Umbilical cord (tissue), 2 donors: Measurements from ENCODE around the gene TACR2. TPM values are rescaled to one million over a fixed set of nuclear protein-coding genes. Genes with fewer than 3 reads are reported as not detected.

Experiments
- DNase-seq: peaks from one replicate; pipeline ENCODE4 v3.0.0-alpha.2; 2015; ENCODE audit warnings: low spot score
- total RNA-seq: library from RNA; depleted of rRNA; stranded (reverse); fragments of >200 nt; gene quantifications from one replicate; pipeline ENCODE4 v1.2.3, GENCODE V29; 2014; ENCODE audit warnings: low replicate concordance; ENCODE audit not compliant: insufficient read depth

TACR2 gene
- total RNA-seq: 7.9 TPM

DNA sequence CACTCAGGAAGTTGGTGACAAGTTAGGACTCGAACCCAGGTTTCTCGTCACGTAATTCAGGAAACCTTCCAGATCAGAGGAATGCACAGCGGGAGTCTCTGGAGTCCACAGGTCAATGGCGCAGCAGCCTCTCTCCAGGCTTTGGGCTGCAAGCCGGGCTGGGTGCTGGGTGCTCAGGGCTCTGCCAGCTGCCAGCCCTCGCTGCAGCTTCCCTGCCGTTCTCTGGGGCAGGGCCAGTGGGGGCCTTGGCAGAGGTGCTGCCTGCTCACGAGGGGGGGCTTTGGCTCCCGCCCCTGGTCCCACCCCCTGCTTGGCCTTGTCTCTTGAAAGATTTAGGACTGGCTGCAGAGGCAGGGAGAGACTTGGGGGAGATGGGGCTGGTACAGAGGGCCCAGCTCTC is at the start of gene TACR2:
TSS of gene TACR2 (minus strand) at position 224 of the 400 bp plus-strand sequence. CDS start 595 bp downstream, outside the sequence.
- DNase-seq: no peak

DNA sequence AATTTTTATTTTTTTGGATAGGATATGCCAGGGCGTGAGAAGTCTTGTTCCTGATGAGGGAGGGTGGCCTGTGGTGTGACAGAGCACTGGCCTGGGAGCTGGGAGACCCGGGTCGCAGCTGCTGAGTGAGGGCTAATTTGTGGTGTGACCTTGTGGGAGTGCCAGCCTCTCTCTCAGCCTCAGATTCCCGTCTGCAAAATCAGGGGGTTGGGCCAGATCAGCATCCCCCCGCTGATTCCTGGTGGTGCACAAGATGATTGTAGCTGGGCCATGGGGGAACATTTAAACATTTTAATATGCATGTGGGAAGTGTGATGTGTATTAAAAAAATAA is 49.4 kb upstream of the TACR2 start:
- DNase-seq: no peak

DNA sequence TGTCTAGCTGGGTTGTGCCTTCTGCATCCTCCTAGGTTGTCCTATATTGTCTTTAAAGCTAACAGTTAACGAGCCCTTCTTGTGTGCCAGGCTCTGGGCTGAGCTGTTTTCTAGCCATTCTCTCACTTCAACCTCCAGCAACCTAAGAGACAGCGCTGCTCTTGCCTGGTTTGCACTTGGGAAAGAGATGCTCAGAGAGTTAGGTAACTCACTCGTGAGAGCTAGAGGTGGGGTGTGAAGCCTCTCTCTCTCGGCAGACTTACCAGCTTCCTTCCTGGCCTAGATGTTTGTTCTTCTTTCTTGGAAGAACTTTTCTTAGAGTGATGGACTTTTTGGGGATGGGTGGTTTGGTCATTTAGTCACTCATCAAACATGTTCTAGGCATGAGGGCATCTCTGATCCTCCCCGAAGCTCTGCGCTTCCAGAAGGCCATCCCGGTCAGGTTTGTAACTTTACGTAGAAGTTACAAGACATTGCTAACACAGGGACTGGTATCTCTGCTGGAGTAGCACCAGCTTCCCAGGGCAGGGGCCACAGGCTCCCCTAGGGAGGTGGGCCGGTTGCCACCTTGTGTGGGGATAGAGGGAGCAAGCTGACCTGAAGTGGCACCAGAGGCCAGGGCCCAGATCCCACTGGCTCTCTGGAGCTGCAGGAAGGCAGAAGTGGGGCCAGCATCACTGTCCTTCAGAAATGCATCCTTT is 48.9 kb upstream of the TACR2 start:
- no peak for DNase-seq

DNA sequence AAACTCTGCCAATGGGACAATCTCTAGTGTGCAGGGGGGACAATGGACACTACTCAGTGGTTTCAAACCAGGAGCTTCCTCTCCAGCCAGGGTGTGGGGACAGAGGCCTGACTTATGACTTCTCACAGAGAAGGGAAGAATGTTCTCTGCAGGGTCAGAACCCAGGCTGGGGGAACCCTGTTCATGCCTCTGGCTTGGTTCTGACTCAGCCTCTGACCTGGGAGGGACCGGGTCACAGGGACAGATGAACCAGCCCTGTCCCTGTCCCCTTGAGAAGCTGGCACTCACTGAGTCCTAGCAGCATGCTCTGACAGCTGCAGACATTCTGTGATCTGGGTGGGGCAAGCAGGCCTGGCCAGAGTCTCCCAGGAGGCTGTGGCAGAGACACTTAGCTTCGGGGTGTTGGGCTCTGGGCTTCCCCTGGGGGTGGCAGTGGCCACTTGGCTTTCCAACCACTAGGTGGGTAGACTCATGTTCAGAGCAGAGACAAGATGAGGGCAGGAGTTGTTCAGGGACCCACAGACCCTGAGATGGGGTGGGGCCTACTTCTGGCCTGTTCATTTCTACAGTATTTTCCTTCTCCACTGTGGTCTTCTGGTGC is 48.2 kb upstream of the TACR2 start:
- DNase-seq: no peak

DNA sequence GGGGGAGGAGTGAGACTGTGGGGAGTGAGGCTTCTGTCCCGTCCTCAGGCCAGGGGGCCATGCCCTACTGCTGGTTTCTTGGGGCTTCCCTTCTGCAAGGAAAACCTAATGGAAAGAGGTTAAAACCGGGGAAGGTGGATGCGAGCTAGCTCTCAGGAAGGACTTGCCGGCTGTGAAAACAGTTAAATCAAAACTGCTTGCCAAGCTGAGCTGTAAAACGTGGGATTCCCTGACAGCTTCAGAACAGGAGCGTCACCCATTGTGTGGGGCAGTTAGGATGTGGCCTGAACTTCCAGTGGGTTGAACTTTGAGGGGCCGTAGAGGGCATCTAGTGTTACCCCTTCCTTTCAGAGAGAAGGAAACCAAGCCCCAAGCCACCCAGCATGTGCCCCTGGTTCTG is 47.7 kb upstream of the TACR2 start:
- DNase-seq: no peak

DNA sequence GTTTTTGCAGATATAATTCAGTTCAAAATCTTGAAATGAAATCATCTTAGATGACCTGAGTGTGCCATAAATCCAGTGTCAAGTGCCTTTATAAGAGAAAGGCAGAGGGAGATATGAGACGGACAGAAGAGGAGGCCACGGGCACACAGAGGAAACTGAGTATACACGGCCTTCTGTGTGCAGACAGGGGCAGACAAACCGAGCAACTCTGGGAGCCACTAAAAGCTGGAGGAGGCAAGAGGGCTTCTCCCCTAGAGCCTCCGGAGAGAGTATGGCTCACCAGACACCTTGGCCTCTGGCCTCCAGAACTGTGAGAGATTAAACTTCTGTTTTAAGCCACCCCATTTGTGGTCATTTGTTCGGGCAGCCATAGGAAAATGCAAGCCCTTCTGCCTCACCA is 47.2 kb upstream of the TACR2 start:
- DNase-seq: no peak

DNA sequence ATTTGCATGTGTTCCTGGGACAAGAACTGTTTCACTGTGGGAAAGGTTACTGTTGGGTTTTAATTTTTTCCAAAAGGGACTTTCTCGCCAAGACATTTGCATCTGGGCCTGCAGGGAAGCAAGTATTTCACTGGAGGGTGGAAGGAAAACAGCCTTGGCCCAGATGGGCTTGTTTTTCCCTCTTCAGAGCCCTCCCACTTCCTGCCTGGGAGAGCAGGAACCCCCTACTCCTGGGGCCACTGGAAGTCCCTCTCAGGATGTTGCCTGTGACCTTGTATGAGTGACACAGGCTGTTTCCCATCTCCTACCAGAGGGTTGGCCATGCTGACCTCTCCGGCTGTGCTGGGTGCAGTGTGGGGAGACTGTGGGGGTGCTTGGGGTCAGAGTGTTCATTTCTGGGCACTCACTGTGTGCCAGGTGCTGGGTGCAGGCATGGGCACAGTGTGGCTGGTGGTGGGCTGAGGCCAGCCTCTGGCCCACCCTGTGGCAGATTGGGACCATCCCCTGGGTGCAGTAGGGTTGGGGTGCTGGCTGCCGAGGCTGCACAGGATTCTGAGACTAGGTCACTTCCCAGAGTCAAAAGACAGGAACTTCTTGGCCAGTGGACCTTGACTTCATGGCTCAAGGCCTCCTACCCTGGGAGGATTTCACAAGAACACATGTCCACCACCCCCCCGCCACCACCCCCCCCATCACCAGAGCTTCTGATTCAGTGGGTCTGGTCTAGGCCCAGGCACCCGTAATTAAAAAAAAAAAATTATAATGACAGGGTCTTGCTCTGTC is 44.7 kb upstream of the TACR2 start:
- no peak for DNase-seq

DNA sequence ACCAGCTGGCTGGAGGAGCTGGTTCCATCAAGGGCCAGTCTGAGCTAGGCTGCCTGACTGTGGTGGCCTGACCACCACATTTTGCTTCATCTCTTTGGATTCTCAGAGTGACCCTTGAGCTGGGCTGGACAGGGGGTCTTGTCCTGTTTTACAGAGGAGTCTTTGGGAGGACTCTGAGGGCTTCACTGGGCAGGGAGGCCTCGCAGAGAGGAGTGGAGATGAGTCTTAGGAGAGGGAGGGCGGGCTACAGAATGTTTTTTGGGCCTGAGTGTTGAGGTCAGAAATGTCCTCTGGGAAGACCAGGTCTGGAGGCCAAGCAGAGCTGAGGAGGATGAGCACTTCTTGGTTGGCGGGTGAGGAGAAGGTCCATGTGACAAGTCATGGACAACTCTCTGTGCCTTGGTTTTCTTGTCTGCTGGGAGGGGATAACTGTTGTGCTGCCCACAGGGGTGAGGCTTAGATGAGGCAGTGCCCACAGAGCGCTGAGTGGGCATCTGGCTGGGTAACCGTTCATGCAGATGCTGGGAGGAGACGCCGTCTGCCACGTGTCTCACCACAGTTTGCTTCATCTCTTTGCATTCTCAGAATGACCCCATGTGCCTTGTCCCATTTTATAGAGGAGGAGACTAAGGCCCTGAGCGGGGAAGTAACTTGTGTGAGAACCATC is 44.0 kb upstream of the TACR2 start:
- DNase-seq: no peak

DNA sequence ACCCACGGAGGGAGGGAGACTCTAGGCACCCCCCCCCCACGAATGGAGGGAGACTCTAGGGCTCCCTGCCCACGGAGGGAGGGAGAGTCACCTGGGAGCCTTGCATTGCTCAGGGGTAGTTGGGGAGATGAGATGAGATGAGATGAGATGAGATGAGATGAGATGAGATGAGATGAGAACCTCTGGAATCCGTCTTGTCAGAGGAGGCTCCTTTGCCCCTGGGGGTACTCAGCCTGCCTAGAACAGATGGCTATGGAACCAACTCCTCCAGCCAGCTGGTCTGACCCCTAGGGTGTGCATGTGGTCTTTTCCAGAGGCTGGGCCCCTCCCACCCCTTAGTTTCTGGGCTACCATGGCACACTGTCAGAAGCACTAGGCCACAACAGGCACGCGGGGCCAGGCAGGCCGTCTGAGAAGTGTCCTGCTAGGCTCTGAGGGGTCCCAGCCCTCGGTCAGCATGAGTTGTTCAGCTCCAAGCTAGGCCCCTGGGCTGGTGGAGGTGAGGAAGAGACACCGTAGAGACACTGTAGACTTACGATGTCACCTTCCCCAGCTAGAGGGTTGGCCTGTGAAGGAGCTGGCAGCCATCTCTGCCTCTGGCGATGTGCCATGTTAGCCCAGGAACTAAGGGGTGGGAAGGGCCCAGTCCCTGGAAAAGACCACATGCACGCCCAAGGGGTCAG is 43.3 kb upstream of the TACR2 start:
- DNase-seq: no peak

DNA sequence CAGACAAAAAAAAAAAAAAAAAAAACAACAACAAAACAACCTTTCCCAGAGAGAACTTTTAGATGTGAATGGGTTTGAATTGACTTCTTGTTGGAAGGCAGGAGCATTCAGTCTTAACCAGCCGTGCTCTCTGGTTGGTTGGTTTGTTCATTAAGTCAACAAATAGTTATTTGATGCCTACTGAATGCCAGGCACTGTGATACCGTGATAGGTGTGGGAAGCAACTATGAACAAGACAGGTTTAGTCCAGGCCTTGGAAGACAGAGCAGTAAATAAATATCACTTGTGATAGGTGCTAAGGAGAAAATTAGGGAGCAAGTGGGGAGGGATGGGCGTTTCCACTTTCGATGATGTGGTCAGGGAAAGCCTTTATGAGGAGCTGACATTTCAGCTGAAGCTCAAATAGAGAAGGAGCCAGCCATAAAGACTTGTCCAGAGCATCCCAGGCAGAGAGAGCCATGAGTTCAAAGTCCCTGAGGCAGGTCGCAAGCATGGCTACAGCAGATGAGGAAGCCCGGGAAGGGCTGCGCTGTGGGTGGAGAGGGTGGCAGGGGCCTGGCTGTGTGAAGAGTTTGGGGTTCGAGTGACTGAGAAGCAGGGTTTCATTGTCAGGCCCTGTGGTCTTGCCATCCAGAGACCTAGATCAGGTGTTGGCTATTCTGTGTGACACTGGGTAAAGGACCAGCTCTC is 42.5 kb upstream of the TACR2 start:
- no peak for DNase-seq

DNA sequence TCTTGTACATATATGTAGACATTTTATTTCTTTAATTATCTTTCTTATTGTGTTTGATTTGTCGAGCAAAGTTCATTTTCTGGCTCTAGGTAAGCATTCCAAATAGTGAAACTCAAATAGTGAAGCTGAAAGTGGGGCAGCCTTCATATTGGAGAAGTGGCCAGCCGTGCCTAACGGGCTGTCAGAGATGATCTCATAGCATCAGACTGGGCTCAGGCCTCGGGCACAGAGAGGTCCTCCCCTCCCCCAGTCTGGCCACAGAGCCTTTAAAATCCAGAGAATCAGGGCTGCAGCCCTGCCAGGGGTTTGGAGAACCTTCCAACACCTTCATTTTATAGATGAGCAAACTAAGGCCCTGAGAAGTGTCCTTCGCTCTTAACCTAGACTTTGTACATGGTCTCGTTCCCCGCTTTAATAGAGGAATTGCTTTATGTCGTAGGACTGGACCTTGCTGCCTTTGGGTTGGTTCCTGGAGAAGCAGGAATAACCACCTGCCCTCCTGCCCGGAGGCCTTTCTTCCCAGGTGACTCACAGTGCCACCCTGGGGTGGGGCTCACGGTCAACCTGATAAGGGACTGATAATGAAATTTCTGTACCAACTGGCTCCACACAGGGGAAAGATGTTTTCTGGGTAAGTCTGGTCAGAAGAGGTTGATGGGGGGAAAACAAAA is 41.8 kb upstream of the TACR2 start:
- DNase-seq: no peak

DNA sequence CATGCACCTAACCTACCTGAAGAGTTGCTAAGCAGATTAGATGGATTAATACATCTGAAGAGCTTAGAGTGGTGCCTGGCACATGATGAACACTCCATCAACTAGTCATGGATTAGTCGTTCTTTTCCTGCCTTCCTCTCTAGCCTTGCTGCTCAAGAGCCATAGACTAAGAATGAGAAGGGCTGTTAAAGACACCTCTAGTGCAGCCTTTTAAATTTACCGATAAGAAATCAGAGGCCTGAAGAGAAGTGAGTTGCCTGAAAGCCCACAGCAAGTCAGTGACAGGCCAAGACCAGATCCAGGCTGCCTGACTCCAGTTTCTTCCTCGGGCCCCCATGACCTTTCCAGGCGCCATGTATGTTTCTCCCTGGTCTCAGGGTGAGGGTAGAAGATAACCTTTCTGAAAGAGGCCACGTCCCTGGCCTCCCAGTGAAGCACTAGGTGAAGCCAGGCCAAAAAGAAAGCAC is 41.1 kb upstream of the TACR2 start:
- DNase-seq: no peak

DNA sequence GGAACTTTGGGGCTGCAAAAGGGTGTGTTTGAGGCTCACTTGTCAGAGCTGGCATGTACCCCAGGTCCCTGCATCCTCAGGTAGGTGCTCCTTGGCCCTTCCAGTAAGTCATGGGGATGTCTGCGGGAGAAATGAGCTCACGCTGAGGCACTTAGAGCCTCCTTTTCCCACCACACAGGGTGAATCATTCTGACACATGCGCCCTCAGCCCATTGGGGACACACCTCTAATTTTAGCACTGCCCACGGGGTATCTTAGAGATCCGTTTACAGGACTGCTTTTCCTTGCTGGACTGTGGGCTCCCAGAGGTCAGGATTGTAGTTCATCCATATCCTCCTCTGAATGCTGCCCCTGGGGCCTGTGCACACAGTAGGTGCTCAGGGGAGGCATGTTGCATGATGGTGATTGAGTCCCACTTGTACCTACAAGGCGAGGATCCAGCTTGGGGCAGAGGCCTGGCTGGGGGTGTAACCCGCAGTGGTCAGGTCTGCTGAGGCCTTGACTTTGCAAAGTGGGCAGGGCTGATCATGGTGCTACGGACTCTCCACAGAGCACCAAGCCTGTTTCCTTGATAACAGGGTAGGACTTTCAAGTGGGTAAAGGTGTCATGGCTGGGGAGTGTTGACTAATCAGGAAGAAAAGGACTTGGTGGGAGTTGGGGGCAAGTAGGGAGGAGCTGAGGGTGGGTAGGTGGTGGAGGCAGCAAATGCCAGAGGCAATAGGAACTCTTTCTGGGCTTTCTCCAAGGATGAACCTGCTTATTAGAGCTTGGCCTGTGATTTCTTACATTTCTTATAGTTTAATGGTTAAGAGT is 40.4 kb upstream of the TACR2 start:
- no peak for DNase-seq

DNA sequence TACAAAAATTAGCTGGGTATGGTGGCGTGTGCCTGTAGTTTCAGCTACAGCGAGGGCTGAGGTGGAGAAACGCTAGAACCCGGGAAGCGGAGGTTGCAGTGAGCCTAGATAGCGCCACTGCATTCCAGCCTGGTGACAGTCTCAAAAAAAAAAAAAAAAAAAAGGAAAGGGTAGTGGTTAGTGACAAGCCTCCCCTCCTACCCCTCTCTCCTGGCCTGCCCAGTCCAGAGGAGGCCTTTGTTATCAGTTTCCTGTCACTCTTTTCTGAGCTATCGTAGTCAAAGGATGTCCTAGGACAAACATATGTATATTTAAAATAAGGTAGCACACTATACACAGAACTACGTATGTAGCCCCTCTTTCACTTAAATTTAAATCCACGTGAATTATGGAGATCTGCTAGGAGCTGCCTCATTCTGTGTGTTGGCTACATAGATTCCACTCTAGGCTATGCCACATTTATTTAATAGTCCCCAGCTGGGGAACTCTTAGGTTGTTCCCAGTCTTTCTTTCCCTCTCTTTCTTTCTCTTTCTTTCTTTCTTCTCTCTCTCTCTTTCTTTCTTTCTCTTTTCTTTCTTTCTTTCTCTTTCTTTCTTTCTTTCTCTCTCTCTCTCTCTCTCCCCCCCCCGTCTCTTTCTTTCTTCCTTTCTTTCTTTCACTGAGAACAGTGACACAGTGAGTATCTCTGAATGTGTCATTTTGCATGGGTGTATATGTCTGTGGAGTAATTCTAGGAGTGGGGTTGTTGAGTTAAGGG is 38.5 kb upstream of the TACR2 start:
- DNase-seq: no peak

DNA sequence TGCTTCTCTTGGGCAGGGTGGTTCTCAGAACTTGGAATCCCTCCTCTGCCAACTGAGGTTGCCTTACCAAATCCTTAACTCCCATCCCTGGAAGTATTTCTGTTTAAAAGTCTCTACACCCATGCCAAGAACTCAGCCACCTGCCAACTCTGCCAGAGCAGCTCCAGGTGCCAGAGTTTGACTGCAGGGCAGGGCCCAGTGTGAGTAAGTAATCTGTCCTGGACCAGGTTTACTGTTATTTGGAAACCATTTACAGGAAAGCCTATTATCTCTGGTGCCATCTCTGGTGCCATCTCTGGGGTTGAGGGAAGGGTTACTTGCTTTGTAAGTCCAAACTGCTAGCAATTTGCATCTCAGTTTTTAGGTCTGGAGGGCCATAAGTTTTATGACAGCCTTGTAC is 37.1 kb upstream of the TACR2 start:
- DNase-seq: no peak

DNA sequence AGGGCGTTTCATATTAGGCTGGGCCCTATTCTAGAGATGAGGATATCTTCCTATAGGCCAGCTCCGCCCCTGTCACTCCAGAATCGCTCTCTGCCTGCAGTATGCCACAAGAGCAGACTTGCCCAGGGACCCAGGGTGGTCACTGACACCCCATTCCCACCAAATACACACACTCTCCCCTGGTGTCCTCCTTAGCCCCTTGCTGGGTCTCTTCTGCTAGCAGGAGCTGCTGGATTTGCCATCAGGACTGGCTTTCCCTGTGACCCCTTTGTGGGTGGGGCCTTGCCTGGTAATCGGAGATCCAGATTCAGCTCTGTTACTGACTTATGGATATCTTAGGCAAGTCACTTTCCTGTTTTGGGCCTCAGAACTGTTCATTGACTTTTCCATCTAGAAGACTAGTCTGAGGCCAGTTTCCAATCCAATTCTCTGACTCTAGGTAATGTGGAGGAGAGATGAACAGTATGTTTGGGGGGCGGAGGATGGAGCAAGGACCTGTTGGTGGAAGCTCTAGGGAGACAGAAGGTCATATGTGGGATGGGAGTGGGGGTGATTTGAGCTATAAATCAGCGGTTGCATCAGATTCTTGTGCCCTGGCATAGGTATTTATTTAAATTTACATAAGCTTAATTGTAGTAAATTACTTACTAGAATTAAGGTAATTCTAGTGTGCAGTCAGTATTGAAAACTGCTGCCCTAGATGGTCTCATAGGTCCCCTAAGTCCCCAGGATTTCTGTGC is 36.1 kb upstream of the TACR2 start:
- no peak for DNase-seq

DNA sequence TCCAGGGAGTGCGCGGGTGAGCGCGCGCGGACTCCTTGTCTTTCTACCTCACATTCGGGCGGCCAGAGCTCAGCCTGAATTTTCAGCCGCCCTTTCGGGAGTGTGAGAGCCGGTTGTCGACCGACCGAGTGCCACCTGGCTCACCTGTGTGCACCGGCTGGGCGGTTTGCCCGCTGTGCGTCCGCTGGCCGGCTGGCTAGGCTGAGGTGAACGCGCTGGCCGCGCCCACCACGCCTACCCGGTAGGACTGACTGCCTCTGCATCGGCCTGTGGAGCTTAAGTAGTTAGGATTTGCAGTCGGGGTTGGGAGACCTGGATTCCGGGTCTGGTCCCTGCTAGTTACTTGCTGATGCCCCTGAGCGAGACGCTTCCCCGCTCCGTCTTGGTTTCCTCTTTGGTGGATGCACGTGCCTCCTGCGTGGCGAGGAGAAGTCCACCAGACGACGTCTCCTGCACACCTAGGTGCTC is 35.1 kb upstream of the TACR2 start:
- no peak for DNase-seq

DNA sequence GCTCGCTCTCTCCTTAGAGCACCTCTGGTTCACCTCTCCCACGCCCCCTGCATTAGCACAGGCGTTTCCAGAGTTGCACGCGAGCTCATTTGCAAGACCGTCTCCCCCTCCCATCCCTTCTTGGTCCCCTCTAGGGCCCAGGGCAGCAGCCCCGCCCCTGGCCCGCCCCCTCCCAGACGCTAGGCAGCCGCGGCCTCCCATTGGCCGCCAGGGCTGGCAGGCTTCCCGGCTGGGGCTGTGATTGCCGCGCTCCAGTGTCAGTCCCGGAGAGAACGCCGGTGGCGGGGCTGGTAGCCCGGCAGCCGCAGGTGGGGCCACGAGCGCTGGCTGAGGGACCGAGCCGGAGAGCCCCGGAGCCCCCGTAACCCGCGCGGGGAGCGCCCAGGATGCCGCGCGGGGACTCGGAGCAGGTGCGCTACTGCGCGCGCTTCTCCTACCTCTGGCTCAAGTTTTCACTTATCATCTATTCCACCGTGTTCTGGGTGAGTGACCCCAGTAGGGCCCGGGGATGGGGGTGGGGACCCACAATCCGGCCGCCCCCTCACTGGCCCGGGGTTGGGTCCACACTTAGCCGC is 34.6 kb upstream of the TACR2 start, which contains the start of gene TSPAN15:
TSS of gene TSPAN15 (plus strand) at position 257 of the 575 bp plus-strand sequence. CDS start at position 387, 130 bp downstream.
- DNase-seq: peak; percentile 91
